Astrocyte (in vitro differentiated cells and primary cell): Measurements from ENCODE around the gene MYCBP2. TPM values are rescaled to one million over a fixed set of nuclear protein-coding genes. Genes with fewer than 3 reads are reported as not detected.
A peak's percentile ranks its signal among the peaks of the same experiment; 100 is the strongest.

Source experiments
- DNase-seq: peaks from one replicate; pipeline ENCODE4 v3.0.0-alpha.2; 2010; ENCODE audit warnings: low read depth
- FAIRE-seq: peaks from 2 replicates; lab custom pipeline; 2011; peaks lifted over from hg19 to GRCh38; lab: Jason Lieb, UNC
- H2AFZ ChIP-seq: 2 replicates; pipeline ENCODE4 v1.6.0; 2012; ENCODE audit warnings: low read depth, low read length, inconsistent platforms
- H3K27ac ChIP-seq: 2 replicates; pipeline ENCODE4 v1.5.1; 2011; ENCODE audit warnings: low read depth, low read length, inconsistent platforms
- H3K27me3 ChIP-seq: 2 replicates; pipeline ENCODE4 v1.6.0; 2011; ENCODE audit warnings: low read length, inconsistent platforms; ENCODE audit not compliant: insufficient read depth
- H3K36me3 ChIP-seq: 2 replicates; pipeline ENCODE4 v1.5.1; 2011; ENCODE audit warnings: low read length, inconsistent platforms; ENCODE audit not compliant: insufficient read depth
- H3K4me1 ChIP-seq: 2 replicates; pipeline ENCODE4 v1.5.1; 2011; ENCODE audit warnings: low read length, inconsistent platforms; ENCODE audit not compliant: insufficient read depth
- H3K4me2 ChIP-seq: 2 replicates; pipeline ENCODE4 v1.6.0; 2012; ENCODE audit warnings: low read length, inconsistent platforms
- H3K4me3 ChIP-seq: 2 replicates; pipeline ENCODE4 v1.5.1; 2011; ENCODE audit warnings: low read depth, mild to moderate bottlenecking, low read length, inconsistent platforms; ENCODE audit not compliant: insufficient read depth
- H3K79me2 ChIP-seq: 2 replicates; pipeline ENCODE4 v1.6.0; 2012; ENCODE audit warnings: mild to moderate bottlenecking, low read length, inconsistent platforms; ENCODE audit not compliant: insufficient read depth
- H3K9ac ChIP-seq: 2 replicates; pipeline ENCODE4 v1.6.0; 2012; ENCODE audit warnings: mild to moderate bottlenecking, low read length, inconsistent platforms
- H3K9me3 ChIP-seq: 2 replicates; pipeline ENCODE4 v1.5.1; 2012; ENCODE audit warnings: low read depth, mild to moderate bottlenecking, low read length, inconsistent platforms; ENCODE audit not compliant: insufficient read depth
- H4K20me1 ChIP-seq: 2 replicates; pipeline ENCODE4 v1.6.0; 2012; ENCODE audit warnings: low read length, inconsistent platforms; ENCODE audit not compliant: insufficient read depth
- H3K27ac Mint-ChIP-seq: one replicate; pipeline ENCODE4 v1.8.0; 2021; ENCODE audit warnings: mild to moderate bottlenecking, mixed read lengths; ENCODE audit not compliant: unreplicated experiment
- H3K27me3 Mint-ChIP-seq: one replicate; pipeline ENCODE4 v1.8.0; 2021; ENCODE audit warnings: low read depth, mixed read lengths; ENCODE audit not compliant: unreplicated experiment
- H3K36me3 Mint-ChIP-seq: one replicate; pipeline ENCODE4 v1.8.0; 2021; ENCODE audit warnings: low read depth, mixed read lengths; ENCODE audit not compliant: unreplicated experiment
- H3K4me1 Mint-ChIP-seq: one replicate; pipeline ENCODE4 v1.8.0; 2021; ENCODE audit warnings: low read depth, mixed read lengths; ENCODE audit not compliant: unreplicated experiment
- H3K4me3 Mint-ChIP-seq: one replicate; pipeline ENCODE4 v1.8.0; 2021; ENCODE audit warnings: mild to moderate bottlenecking, moderate library complexity, mixed read lengths; ENCODE audit not compliant: unreplicated experiment
- H3K9me3 Mint-ChIP-seq: one replicate; pipeline ENCODE4 v1.8.0; 2021; ENCODE audit warnings: mild to moderate bottlenecking, mixed read lengths; ENCODE audit not compliant: unreplicated experiment
- CTCF ChIP-seq: IDR thresholded peaks from 2 replicates; pipeline ENCODE4 v1.5.1; 2011; ENCODE audit warnings: low read depth, mild to moderate bottlenecking, inconsistent platforms, low read length, moderate library complexity; ENCODE audit not compliant: insufficient read depth
- EZH2 ChIP-seq: IDR thresholded peaks from 2 replicates; pipeline ENCODE4 v1.6.1; 2012; ENCODE audit warnings: mild to moderate bottlenecking, low read length, inconsistent platforms; ENCODE audit not compliant: insufficient read depth
- total RNA-seq: library from RNA; stranded (reverse); gene quantifications from 2 replicates; pipeline ENCODE4 v1.2.1, GENCODE V29; 2021

MYCBP2 gene
- total RNA-seq, 1 donor from 2014 or later: 72.3 TPM

GRCh38 chr13:77333594-77333993 lies 6.7 kb upstream of the MYCBP2 start:
- no peak for FAIRE-seq
- no peak for TF ChIP-seq EZH2
- no peak for TF ChIP-seq CTCF
- Histone ChIP-seq H3K27me3 (no peaks in the 10 kb centered on the region), H3K4me2 (no peak overlapping the region), H2AFZ (no peak overlapping the region), H3K9me3 (no peaks in the 10 kb centered on the region), H3K36me3 (no peaks in the 10 kb centered on the region), H3K9ac (no peak overlapping the region), H3K4me1 (peaks cover 4% of the 10 kb centered on the region), H3K27ac (no peak overlapping the region), H4K20me1 (no peaks in the 10 kb centered on the region), H3K79me2 (no peaks in the 10 kb centered on the region), H3K4me3 (no peak overlapping the region)
- Mint-ChIP-seq H3K27ac (no peak overlapping the region), H3K36me3 (no peaks in the 10 kb centered on the region), H3K4me3 (no peak overlapping the region), H3K27me3 (peaks cover 8% of the 10 kb centered on the region), H3K9me3 (no peaks in the 10 kb centered on the region), H3K4me1 (peaks cover 3% of the 10 kb centered on the region)
- DNase-seq: no peak

DNA sequence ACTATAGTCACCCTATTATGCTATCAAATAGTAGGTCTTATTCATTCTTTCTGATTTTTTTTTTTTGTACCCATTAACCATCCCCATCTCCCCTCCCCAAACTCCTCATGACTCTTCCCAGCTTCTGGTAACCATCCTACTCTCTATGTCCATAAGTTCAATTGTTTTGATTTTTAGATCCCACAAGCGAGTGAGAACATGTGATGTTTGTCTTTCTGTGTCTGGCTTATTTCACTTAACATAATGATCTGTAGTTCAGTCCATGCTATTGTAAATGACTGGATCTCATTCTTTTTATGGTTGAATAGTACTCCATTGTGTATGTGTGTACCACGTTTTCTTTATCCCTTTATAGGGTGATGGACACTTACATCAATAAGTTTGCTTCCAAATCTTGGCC lies 4.5 kb upstream of the MYCBP2 start:
- Mint-ChIP-seq H3K4me3 (no peak overlapping the region), H3K27ac (no peak overlapping the region), H3K4me1 (peaks cover 8% of the 10 kb centered on the region), H3K27me3 (no peaks in the 10 kb centered on the region), H3K36me3 (no peaks in the 10 kb centered on the region), H3K9me3 (no peaks in the 10 kb centered on the region)
- Histone ChIP-seq H3K36me3 (no peaks in the 10 kb centered on the region), H4K20me1 (no peaks in the 10 kb centered on the region), H3K4me1 (peaks cover 8% of the 10 kb centered on the region), H3K27me3 (no peaks in the 10 kb centered on the region), H3K9ac (no peak overlapping the region), H3K9me3 (no peaks in the 10 kb centered on the region), H3K4me3 (no peak overlapping the region), H3K27ac (no peak overlapping the region), H3K79me2 (peaks cover 4% of the 10 kb centered on the region), H3K4me2 (no peak overlapping the region), H2AFZ (no peak overlapping the region)
- FAIRE-seq (no peak), DNase-seq (no peak)
- no peak for TF ChIP-seq EZH2
- no peak for TF ChIP-seq CTCF

DNA sequence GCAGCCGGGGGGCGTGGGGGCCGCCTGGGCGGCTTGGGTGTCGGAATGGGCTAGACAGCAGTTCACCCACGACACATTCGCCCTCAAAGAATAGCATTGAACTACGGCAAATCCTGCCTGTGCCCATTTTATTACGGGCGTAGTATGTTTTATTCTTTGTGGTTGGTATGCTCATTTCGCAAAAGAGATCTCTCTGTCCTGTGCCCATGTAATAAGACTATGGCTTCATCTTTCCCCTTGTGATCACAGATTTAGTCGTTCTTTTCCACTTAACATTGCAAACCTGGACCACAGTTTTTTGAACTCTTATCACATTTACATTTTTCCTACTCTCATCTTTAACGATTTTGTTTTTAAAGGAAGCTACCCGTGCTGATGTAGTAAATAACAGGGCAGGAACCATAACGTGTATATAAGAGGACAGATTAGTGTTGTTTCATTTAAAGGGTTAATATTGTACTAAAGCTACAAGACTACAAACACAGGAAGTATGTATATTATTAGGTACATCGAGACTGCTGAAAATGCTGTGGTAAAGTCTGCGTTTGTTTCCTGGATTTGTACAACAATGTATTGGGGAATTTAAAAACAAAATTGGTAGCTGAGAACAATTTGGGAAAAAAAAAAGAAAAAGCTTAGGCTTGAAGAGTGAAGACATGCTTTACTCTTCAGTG lies 3.2 kb upstream of the MYCBP2 start:
- H3K36me3 ChIP-seq: no peaks in the 10 kb centered on the region
- H2AFZ ChIP-seq: peak overlapping the region; percentile 99
- H3K79me2 ChIP-seq: peaks cover 17% of the 10 kb centered on the region
- H3K27ac Mint-ChIP-seq: peak overlapping the region; percentile 86
- H3K36me3 Mint-ChIP-seq: no peaks in the 10 kb centered on the region
- peak overlapping the region; percentile 39 for H3K27ac ChIP-seq
- H3K9me3 Mint-ChIP-seq: no peaks in the 10 kb centered on the region
- H3K4me3 Mint-ChIP-seq: peak overlapping the region; percentile 91
- peak overlapping the region; percentile 83 for H3K9ac ChIP-seq
- no peaks in the 10 kb centered on the region for H3K27me3 Mint-ChIP-seq
- no peak for DNase-seq
- no peaks in the 10 kb centered on the region for H3K9me3 ChIP-seq
- H3K4me2 ChIP-seq: peak overlapping the region; percentile 92
- peaks cover 10% of the 10 kb centered on the region for H3K4me1 Mint-ChIP-seq
- TF ChIP-seq EZH2 (no peak), CTCF (no peak)
- no peaks in the 10 kb centered on the region for H3K27me3 ChIP-seq
- peaks cover 12% of the 10 kb centered on the region for H4K20me1 ChIP-seq
- peak overlapping the region; percentile 95 for H3K4me3 ChIP-seq
- FAIRE-seq: peak; percentile 13
- peaks cover 15% of the 10 kb centered on the region for H3K4me1 ChIP-seq
